Esophagus (tissue), 2 donors: ENCODE measurements around the gene ATRIP. TPM values are rescaled to one million over a fixed set of nuclear protein-coding genes. Genes with fewer than 3 reads are reported as not detected.

ENCODE experiments used
- H3K27ac ChIP-seq, 2 donors: one replicate each; pipeline ENCODE4 v1.5.1; 2013; ENCODE audit warnings: low read depth in 2 of 2, mild to moderate bottlenecking in 2 of 2, inconsistent platforms in 1 of 2, low read length in 1 of 2, moderate library complexity in 1 of 2
- H3K27me3 ChIP-seq, 2 donors: one replicate each; pipeline ENCODE4 v1.6.1; 2013; ENCODE audit warnings: low read length in 2 of 2, control low read depth in 1 of 2, mild to moderate bottlenecking in 1 of 2; ENCODE audit not compliant: insufficient read depth in 2 of 2, control insufficient read depth in 1 of 2
- H3K36me3 ChIP-seq, 2 donors: one replicate each; pipeline ENCODE4 v1.6.1; 2013; ENCODE audit warnings: low read length in 1 of 2; ENCODE audit not compliant: control insufficient read depth in 2 of 2, insufficient read depth in 2 of 2
- H3K4me1 ChIP-seq, 2 donors: one replicate each; pipeline ENCODE4 v1.6.1; 2013; ENCODE audit warnings: low read length in 1 of 2; ENCODE audit not compliant: control insufficient read depth in 2 of 2, insufficient read depth in 2 of 2
- H3K4me3 ChIP-seq, 2 donors: one replicate each; pipeline ENCODE4 v1.5.1; 2013; ENCODE audit warnings: low read length in 2 of 2, mild to moderate bottlenecking in 2 of 2, low read depth in 1 of 2, moderate library complexity in 1 of 2
- H3K9me3 ChIP-seq, 2 donors: one replicate each; pipeline ENCODE4 v1.6.1; 2013; ENCODE audit warnings: mild to moderate bottlenecking in 2 of 2, low read depth in 1 of 2, low read length in 1 of 2, moderate library complexity in 1 of 2; ENCODE audit not compliant: control insufficient read depth in 2 of 2, insufficient read depth in 1 of 2
- WGBS, 2 donors: extraction: QIAGEN DNeasy Blood & Tissue Kit; methylation state at CpG; one replicate each; pipeline ENCODE4 v1.1.7; 2013; 5-methylcytosine and 5-hydroxymethylcytosine counted together
- polyA plus RNA-seq, 2 donors: library from polyadenylated mRNA; stranded (reverse); fragments of 200-250 nt; gene quantifications; one replicate each; pipeline ENCODE4 v1.2.3, GENCODE V29; 2013
- donor health status: healthy with polysubstance abuse.
- donor health status: Bipolar disorder and iron deficiency.

The ATRIP gene
- polyA plus RNA-seq, 2 donors, result 4.9 to 5.7 TPM

GRCh38 chr3:48465531-48466378 lies 19.2 kb downstream of the ATRIP start:
- Histone ChIP-seq H3K27ac (peak overlapping the region; percentile 99 to 100), H3K4me1 (peaks cover 24 to 44% of the 10 kb centered on the region in 2 donors), H3K4me3 (peak overlapping the region; percentile 46 to 53), H3K9me3 (no peaks in the 10 kb centered on the region), H3K27me3 (no peaks in the 10 kb centered on the region), H3K36me3 (peaks cover 13 to 31% of the 10 kb centered on the region in 2 donors)
- WGBS, 2 donors, result 2% methylated on average over 20 to 21 of the region's 21 CpGs

GRCh38 chr3:48466386-48467109 lies 20.0 kb downstream of the ATRIP start:
- Histone ChIP-seq H3K4me1 (peaks cover 24 to 44% of the 10 kb centered on the region in 2 donors), H3K27ac (peak overlapping the region; percentile 99 to 100), H3K36me3 (peaks cover 13 to 28% of the 10 kb centered on the region in 2 donors), H3K4me3 (peak overlapping the region; percentile 46 to 53), H3K9me3 (no peaks in the 10 kb centered on the region), H3K27me3 (no peaks in the 10 kb centered on the region)
- 9% methylated on average over 19 of the region's 19 CpGs for WGBS, 2 donors

GRCh38 chr3:48467110-48467454 lies 20.5 kb downstream of the ATRIP start:
- WGBS, 2 donors, result 42 to 57% methylated on average over 8 to 9 of the region's 9 CpGs
- Histone ChIP-seq H3K4me1 (peaks cover 24 to 44% of the 10 kb centered on the region in 2 donors), H3K9me3 (no peaks in the 10 kb centered on the region), H3K4me3 (peak overlapping the region; percentile 46 to 53), H3K27me3 (no peaks in the 10 kb centered on the region), H3K36me3 (peaks cover 13 to 28% of the 10 kb centered on the region in 2 donors), H3K27ac (peak overlapping the region; percentile 99 to 100)

- peak overlapping the region; percentile 99 to 100 for H3K27ac ChIP-seq
- H3K4me1 ChIP-seq, result peaks cover 24 to 44% of the 10 kb centered on the region in 2 donors
- peaks cover 13 to 28% of the 10 kb centered on the region in 2 donors for H3K36me3 ChIP-seq
- no peaks in the 10 kb centered on the region for H3K9me3 ChIP-seq
- WGBS, 2 donors, result 50 to 53% methylated on average over 7 of the region's 7 CpGs
- H3K4me3 ChIP-seq, result peak overlapping the region in 1 of 2 donors; percentile 53
- H3K27me3 ChIP-seq, result no peaks in the 10 kb centered on the region
Measured at GRCh38 chr3:48467473-48468267, 21.1 kb downstream of the ATRIP start.

- Histone ChIP-seq H3K36me3 (peaks cover 13 to 28% of the 10 kb centered on the region in 2 donors), H3K4me3 (no peak overlapping the region), H3K27ac (peak overlapping the region in 1 of 2 donors; percentile 100), H3K27me3 (no peaks in the 10 kb centered on the region), H3K9me3 (no peaks in the 10 kb centered on the region), H3K4me1 (peaks cover 24 to 46% of the 10 kb centered on the region in 2 donors)
- WGBS, 2 donors, result 39 to 47% methylated on average over 8 of the region's 8 CpGs
Measured at GRCh38 chr3:48468329-48468731, 21.8 kb downstream of the ATRIP start.

GRCh38 chr3:48469046-48469915 lies 22.7 kb downstream of the ATRIP start:
- H3K36me3 ChIP-seq, result peaks cover 13 to 27% of the 10 kb centered on the region in 2 donors
- H3K9me3 ChIP-seq, result no peaks in the 10 kb centered on the region
- H3K4me3 ChIP-seq, result no peak overlapping the region
- 65 to 69% methylated on average over 29 of the region's 29 CpGs for WGBS, 2 donors
- no peaks in the 10 kb centered on the region for H3K27me3 ChIP-seq
- H3K27ac ChIP-seq, result peak overlapping the region in 1 of 2 donors; percentile 63
- H3K4me1 ChIP-seq, result peaks cover 24 to 48% of the 10 kb centered on the region in 2 donors

GRCh38 chr3:48470286-48470685 lies 23.7 kb downstream of the ATRIP start:
- Histone ChIP-seq H3K9me3 (no peaks in the 10 kb centered on the region), H3K27ac (peak overlapping the region in 1 of 2 donors; percentile 51), H3K36me3 (peaks cover 13 to 24% of the 10 kb centered on the region in 2 donors), H3K4me3 (no peak overlapping the region), H3K27me3 (no peaks in the 10 kb centered on the region), H3K4me1 (peaks cover 24 to 40% of the 10 kb centered on the region in 2 donors)
- WGBS, 2 donors, result 35 to 40% methylated on average over 1 of the region's 1 CpG

- WGBS, 2 donors, result 1 to 2% methylated on average over 5 of the region's 5 CpGs
- Histone ChIP-seq H3K9me3 (no peaks in the 10 kb centered on the region), H3K27me3 (no peaks in the 10 kb centered on the region), H3K4me1 (peaks cover 19 to 25% of the 10 kb centered on the region in 2 donors), H3K27ac (peak overlapping the region; percentile 97 to 100), H3K4me3 (peak overlapping the region; percentile 58 to 72), H3K36me3 (peaks cover 8 to 20% of the 10 kb centered on the region in 2 donors)
Measured at GRCh38 chr3:48472673-48472922, 26.1 kb downstream of the ATRIP start.
